A549 (cell line): ENCODE data around the gene CCDC85C. TPM values are rescaled to one million over a fixed set of nuclear protein-coding genes. Genes with fewer than 3 reads are reported as not detected.

Experiments used
- ATAC-seq, 2 experiments: fragments of 200-7000 bp in 1 of 2; fragments of >200 bp in 1 of 2; cut with Nextera tagmentation in 1 of 2; cut with Tn5 transposase in 1 of 2; 3 replicates each; pipeline versions ENCODE4 v1.8.0 to v1.9.1; 2018 to 2020; ENCODE audit warnings: mild to moderate bottlenecking in 1 of 2, moderate library complexity in 1 of 2
- CTCF ChIA-PET: fragments of 300-600 bp; sonication (Branson Sonifier 250); formaldehyde crosslinking; extraction: SDS; loops from one replicate; lab custom pipeline; 2021; ENCODE audit warnings: antibody characterized with exemption, inconsistent platforms; lab: Yijun Ruan, JAX
- POLR2A ChIA-PET: fragments of 350-600 bp; formaldehyde crosslinking; extraction: SDS; loops from one replicate; lab custom pipeline; 2021; ENCODE audit warnings: antibody characterized with exemption, inconsistent platforms; lab: Yijun Ruan, JAX
- DNase-seq, 2 experiments: peaks; one replicate each; pipeline versions ENCODE4 v3.0.0 to v3.0.0-alpha.2; 2011 to 2016; ENCODE audit warnings: low read depth in 1 of 2, low spot score in 1 of 2
- FAIRE-seq: peaks from 2 replicates; lab custom pipeline; 2011; peaks lifted over from hg19 to GRCh38; lab: Jason Lieb, UNC
- H3K27ac ChIP-seq, 2 experiments: fragments of >200 bp; sonication (Bioruptor Twin); formaldehyde crosslinking; 3 replicates each; pipeline ENCODE4 v1.5.1; 2016 to 2017
- H3K4me1 ChIP-seq: fragments of >200 bp; sonication (Bioruptor Twin); formaldehyde crosslinking; 3 replicates; pipeline ENCODE4 v1.6.1; 2016
- H3K4me2 ChIP-seq: fragments of >200 bp; sonication (Bioruptor Twin); formaldehyde crosslinking; 3 replicates; pipeline ENCODE4 v1.6.1; 2016
- H3K4me3 ChIP-seq: fragments of >200 bp; sonication (Bioruptor Twin); formaldehyde crosslinking; 3 replicates; pipeline ENCODE4 v1.5.1; 2016
- H3K9me3 ChIP-seq: fragments of >200 bp; sonication (Bioruptor Twin); formaldehyde crosslinking; 3 replicates; pipeline ENCODE4 v1.6.1; 2016
- CBX8 ChIP-seq: fragments of 200-600 bp; sonication (generic); IDR thresholded peaks from 2 replicates; pipeline ENCODE4 v1.6.1; 2016
- ESRRA ChIP-seq: fragments of 150-350 bp; IDR thresholded peaks from 2 replicates; pipeline ENCODE4 v1.6.1; 2014; ENCODE audit warnings: mild to moderate bottlenecking, low read length, borderline replicate concordance
- FOSB ChIP-seq: fragments of 250-450 bp; sonication (Bioruptor Pico); IDR thresholded peaks from 2 replicates; pipeline ENCODE4 v1.5.0; 2020; ENCODE audit warnings: mild to moderate bottlenecking, moderate library complexity
- FOXS1 ChIP-seq: fragments of 250-450 bp; sonication (Bioruptor Pico); IDR thresholded peaks from 2 replicates; pipeline ENCODE4 v1.5.0; 2020; ENCODE audit warnings: mild to moderate bottlenecking, moderate library complexity
- GATA3 ChIP-seq: IDR thresholded peaks from 2 replicates; pipeline ENCODE4 v1.6.1; 2012; ENCODE audit warnings: borderline replicate concordance
- HEYL ChIP-seq: fragments of 250-450 bp; sonication (Bioruptor Pico); IDR thresholded peaks from 2 replicates; pipeline ENCODE4 v1.8.0; 2021; ENCODE audit warnings: mild to moderate bottlenecking, moderate library complexity
- HOXB13 ChIP-seq: fragments of 250-450 bp; sonication (Bioruptor Pico); IDR thresholded peaks from 2 replicates; pipeline ENCODE4 v1.5.0; 2020; ENCODE audit warnings: low read depth, mild to moderate bottlenecking, moderate library complexity
- HOXB5 ChIP-seq: fragments of 250-450 bp; sonication (Bioruptor Pico); IDR thresholded peaks from 2 replicates; pipeline ENCODE4 v1.5.0; 2020; ENCODE audit warnings: mild to moderate bottlenecking, moderate library complexity
- JUN ChIP-seq, 2 experiments: fragments of >200 bp; sonication (Bioruptor Twin); formaldehyde crosslinking; IDR thresholded peaks; 2 replicates in 1 of 2; 3 replicates in 1 of 2; pipeline ENCODE4 v1.6.1; 2016 to 2017
- MYC ChIP-seq: IDR thresholded peaks from 2 replicates; pipeline ENCODE4 v1.6.1; 2012; ENCODE audit warnings: mild to moderate bottlenecking, inconsistent platforms, low read length, improper control_type of control experiment, borderline replicate concordance
- NPAS2 ChIP-seq: fragments of 250-450 bp; sonication (Bioruptor Pico); IDR thresholded peaks from 2 replicates; pipeline ENCODE4 v1.8.0; 2022; ENCODE audit warnings: mild to moderate bottlenecking, moderate library complexity, borderline replicate concordance
- NR3C1 ChIP-seq: fragments of >200 bp; sonication (Bioruptor Twin); formaldehyde crosslinking; IDR thresholded peaks from 3 replicates; pipeline ENCODE4 v1.6.1; 2017
- POLR2A ChIP-seq: IDR thresholded peaks from 2 replicates; pipeline ENCODE4 v1.6.1; 2012; ENCODE audit warnings: mild to moderate bottlenecking, low read length
- POLR2AphosphoS2 ChIP-seq: conservative IDR thresholded peaks from 2 replicates; pipeline ENCODE4 v1.6.1; 2012; ENCODE audit warnings: low read length, improper control_type of control experiment, inconsistent platforms
- RAD21 ChIP-seq, 2 experiments: fragments of >200 bp in 1 of 2; sonication (Bioruptor Twin) in 1 of 2; formaldehyde crosslinking in 1 of 2; IDR thresholded peaks in 1 of 2; conservative IDR thresholded peaks in 1 of 2; 2 replicates in 1 of 2; 3 replicates in 1 of 2; pipeline ENCODE4 v1.6.1; 2012 to 2018; ENCODE audit warnings: inconsistent platforms in 1 of 2
- RARB ChIP-seq: fragments of 250-450 bp; sonication (Bioruptor Pico); IDR thresholded peaks from 2 replicates; pipeline ENCODE4 v1.8.0; 2021; ENCODE audit warnings: mild to moderate bottlenecking, moderate library complexity
- RCOR1 ChIP-seq: fragments of 150-350 bp; IDR thresholded peaks from 2 replicates; pipeline ENCODE4 v1.6.1; 2014; ENCODE audit warnings: antibody characterized with exemption, low read length, low read depth
- RNF2 ChIP-seq: fragments of 200-600 bp; sonication (generic); IDR thresholded peaks from 2 replicates; pipeline ENCODE4 v1.6.1; 2016; ENCODE audit warnings: low read depth, mild to moderate bottlenecking, antibody characterized with exemption, moderate library complexity, borderline replicate concordance
- SREBF2 ChIP-seq: fragments of 450-650 bp; IDR thresholded peaks from 2 replicates; pipeline ENCODE4 v1.6.1; 2014; ENCODE audit warnings: mild to moderate bottlenecking, moderate library complexity
- TFCP2L1 ChIP-seq: fragments of 250-450 bp; sonication (Bioruptor Pico); IDR thresholded peaks from 2 replicates; pipeline ENCODE4 v1.5.0; 2021; ENCODE audit warnings: mild to moderate bottlenecking
- ZFP36 ChIP-seq: fragments of 450-650 bp; IDR thresholded peaks from 2 replicates; pipeline ENCODE4 v1.6.1; 2014; ENCODE audit warnings: borderline replicate concordance; ENCODE audit not compliant: partially characterized antibody
- WGBS: methylation state at CpG from one replicate; pipeline ENCODE4 v1.1.6; 2017; ENCODE audit errors: missing lambda C conversion rate; 5-methylcytosine and 5-hydroxymethylcytosine counted together
- polyA plus RNA-seq, 4 experiments: library from polyadenylated mRNA; depleted of rRNA in 3 of 4; stranded (reverse); fragments of >200 nt; fragmentation: RNase III in 1 of 4; extraction: RNeasy Plus Mini Kit Qiagen cat#74134 plus additional on column Dnase treatment in 1 of 4; gene quantifications; 2 replicates in 3 of 4; 3 replicates in 1 of 4; pipeline ENCODE4 v1.2.3, GENCODE V29; 2011 to 2017
- TF ChIP-seq, protein P1 (sequence below): fragments of 250-450 bp; sonication (Bioruptor Pico); IDR thresholded peaks from 2 replicates; pipeline ENCODE4 v1.5.0; 2021; ENCODE audit warnings: mild to moderate bottlenecking, moderate library complexity, borderline replicate concordance
- TF ChIP-seq, protein P2 (sequence below): fragments of >200 bp; sonication (Bioruptor Twin); formaldehyde crosslinking; IDR thresholded peaks from 3 replicates; pipeline ENCODE4 v1.6.1; 2016
- TF ChIP-seq, protein P3 (sequence below): fragments of 450-650 bp; IDR thresholded peaks from 2 replicates; pipeline ENCODE4 v1.6.1; 2014; ENCODE audit warnings: antibody characterized with exemption
- TF ChIP-seq, protein P4 (sequence below): IDR thresholded peaks from 2 replicates; pipeline ENCODE4 v1.6.1; 2012
- TF ChIP-seq, protein P5 (sequence below): fragments of 200-600 bp; sonication (generic); IDR thresholded peaks from 2 replicates; pipeline ENCODE4 v1.6.1; 2016; ENCODE audit warnings: antibody characterized with exemption, mild to moderate bottlenecking, moderate library complexity

CCDC85C gene
- polyA plus RNA-seq, 2 of the 4 experiments (the other 2 are of a cell fraction), result 11.4 to 31.4 TPM

DNA sequence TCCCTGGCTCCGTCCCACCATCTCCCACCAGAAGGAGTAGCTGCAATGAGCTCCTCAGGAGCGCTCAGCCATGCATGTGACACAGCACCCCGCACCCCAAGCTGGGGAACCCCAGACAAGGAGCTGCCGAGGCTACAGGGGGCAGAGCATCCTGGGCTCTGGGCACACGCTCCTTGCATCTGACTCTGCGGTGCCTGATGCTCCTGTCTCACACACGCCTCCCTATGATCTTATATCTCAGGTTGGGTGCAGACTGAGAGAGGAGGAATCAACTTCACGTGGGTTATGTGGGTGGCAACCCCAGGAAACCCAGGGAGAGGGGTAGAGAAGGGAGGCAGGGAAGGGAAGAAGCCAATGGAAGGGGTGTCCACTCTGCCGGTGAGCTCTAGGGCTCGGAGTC is 62.8 kb downstream of the CCDC85C start:
- Histone ChIP-seq H3K9me3 (no peaks in the 10 kb centered on the region), H3K4me1 (peaks cover 44% of the 10 kb centered on the region), H3K27ac (peak overlapping the region in 1 of 2 experiments; percentile 62; a peak in 2 of 6 replicates), H3K4me3 (no peak overlapping the region), H3K4me2 (no peak overlapping the region)
- 81% methylated on average over 10 of the region's 10 CpGs for WGBS
- ATAC-seq (no peak), FAIRE-seq (no peak), DNase-seq (no peak)
- no peak for TF ChIP-seq HOXB5 (CRISPR knock-in tag)
- TF ChIP-seq GATA3, result no peak
- TF ChIP-seq JUN (IDR thresholded peaks at IDR 0.05), result no peak
- TF ChIP-seq, protein P1, sequence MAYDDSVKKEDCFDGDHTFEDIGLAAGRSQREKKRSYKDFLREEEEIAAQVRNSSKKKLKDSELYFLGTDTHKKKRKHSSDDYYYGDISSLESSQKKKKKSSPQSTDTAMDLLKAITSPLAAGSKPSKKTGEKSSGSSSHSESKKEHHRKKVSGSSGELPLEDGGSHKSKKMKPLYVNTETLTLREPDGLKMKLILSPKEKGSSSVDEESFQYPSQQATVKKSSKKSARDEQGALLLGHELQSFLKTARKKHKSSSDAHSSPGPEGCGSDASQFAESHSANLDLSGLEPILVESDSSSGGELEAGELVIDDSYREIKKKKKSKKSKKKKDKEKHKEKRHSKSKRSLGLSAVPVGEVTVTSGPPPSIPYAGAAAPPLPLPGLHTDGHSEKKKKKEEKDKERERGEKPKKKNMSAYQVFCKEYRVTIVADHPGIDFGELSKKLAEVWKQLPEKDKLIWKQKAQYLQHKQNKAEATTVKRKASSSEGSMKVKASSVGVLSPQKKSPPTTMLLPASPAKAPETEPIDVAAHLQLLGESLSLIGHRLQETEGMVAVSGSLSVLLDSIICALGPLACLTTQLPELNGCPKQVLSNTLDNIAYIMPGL (CRISPR knock-in tag), result no peak
- no peak for TF ChIP-seq MYC
- TF ChIP-seq RCOR1, result no peak
- TF ChIP-seq HEYL (CRISPR knock-in tag), result no peak
- no peak for TF ChIP-seq NPAS2 (CRISPR knock-in tag)
- no peak for TF ChIP-seq POLR2AphosphoS2
- TF ChIP-seq FOSB (CRISPR knock-in tag), result no peak
- ChIA-PET CTCF (interaction anchor here (0.5 to 9.4 kb wide), 9 partner anchors 8 to 78 kb away, joined by 3 to 67 read pairs (median 3); no protein-coding TSS in a partner anchor), POLR2A (no interaction called here)

DNA sequence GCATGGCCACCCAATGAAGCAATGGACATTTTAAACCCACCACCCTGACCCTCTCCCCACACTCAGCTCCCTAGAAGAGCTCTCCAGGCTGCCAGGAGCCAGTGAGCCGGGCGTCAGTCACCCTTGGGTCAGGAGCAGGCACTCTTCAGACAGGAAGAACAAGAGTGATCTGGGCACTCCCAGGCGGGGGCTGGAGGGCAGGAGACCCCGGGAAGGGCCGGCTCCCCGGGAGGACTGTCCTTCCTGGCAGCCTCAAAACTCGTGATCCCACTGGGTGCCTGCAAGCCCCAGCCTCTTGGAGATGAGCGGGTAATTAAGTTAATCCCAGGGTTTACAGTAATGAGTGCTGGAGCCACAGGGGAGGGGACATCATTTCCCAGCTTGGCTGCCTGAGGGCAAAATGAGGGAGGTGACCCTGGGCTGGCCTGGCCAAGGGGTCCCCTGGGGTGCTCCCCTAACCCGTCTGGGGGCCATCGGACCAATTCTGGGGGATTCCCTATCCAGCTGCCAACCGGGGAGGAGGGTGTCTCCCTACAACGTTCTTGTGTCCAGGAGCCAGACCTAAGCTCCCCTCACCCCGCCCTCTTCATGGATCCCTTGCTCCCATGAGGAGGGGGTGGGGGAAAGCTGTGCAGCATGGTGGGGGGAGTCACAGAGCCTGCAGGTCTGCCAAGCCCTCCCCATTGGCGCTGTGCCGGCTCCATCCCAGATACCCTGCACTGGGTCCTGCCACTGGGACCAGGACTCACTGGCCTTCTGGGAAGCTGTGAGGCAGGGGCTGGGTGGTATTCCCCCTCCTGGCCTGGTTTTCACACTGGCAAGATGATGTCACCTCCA is 63.6 kb downstream of the CCDC85C start:
- H3K4me1 ChIP-seq, result peaks cover 51% of the 10 kb centered on the region
- CTCF ChIA-PET, result interaction anchor here (0.5 to 9.4 kb wide), 10 partner anchors 9 to 364 kb away, joined by 3 to 67 read pairs (median 4); no protein-coding TSS in a partner anchor

More for the DNA sequence above, 63.6 kb downstream of the CCDC85C start:
- no peak for ATAC-seq
- H3K27ac ChIP-seq, result peak overlapping the region in 1 of 2 experiments; percentile 62; a peak in 2 of 6 replicates
- no peak for TF ChIP-seq POLR2A
- no peak for TF ChIP-seq CBX8
- TF ChIP-seq, protein P2, sequence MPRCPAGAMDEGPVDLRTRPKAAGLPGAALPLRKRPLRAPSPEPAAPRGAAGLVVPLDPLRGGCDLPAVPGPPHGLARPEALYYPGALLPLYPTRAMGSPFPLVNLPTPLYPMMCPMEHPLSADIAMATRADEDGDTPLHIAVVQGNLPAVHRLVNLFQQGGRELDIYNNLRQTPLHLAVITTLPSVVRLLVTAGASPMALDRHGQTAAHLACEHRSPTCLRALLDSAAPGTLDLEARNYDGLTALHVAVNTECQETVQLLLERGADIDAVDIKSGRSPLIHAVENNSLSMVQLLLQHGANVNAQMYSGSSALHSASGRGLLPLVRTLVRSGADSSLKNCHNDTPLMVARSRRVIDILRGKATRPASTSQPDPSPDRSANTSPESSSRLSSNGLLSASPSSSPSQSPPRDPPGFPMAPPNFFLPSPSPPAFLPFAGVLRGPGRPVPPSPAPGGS, result no peak
- no peak for TF ChIP-seq SREBF2
- TF ChIP-seq, protein P3, sequence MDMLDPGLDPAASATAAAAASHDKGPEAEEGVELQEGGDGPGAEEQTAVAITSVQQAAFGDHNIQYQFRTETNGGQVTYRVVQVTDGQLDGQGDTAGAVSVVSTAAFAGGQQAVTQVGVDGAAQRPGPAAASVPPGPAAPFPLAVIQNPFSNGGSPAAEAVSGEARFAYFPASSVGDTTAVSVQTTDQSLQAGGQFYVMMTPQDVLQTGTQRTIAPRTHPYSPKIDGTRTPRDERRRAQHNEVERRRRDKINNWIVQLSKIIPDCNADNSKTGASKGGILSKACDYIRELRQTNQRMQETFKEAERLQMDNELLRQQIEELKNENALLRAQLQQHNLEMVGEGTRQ, result no peak
- TF ChIP-seq RNF2, result no peak
- no peak for TF ChIP-seq GATA3
- TF ChIP-seq FOXS1 (CRISPR knock-in tag), result no peak
- TF ChIP-seq HOXB13 (CRISPR knock-in tag), result no peak
- TF ChIP-seq TFCP2L1, result no peak
- TF ChIP-seq NR3C1, result no peak
- TF ChIP-seq, protein P4, sequence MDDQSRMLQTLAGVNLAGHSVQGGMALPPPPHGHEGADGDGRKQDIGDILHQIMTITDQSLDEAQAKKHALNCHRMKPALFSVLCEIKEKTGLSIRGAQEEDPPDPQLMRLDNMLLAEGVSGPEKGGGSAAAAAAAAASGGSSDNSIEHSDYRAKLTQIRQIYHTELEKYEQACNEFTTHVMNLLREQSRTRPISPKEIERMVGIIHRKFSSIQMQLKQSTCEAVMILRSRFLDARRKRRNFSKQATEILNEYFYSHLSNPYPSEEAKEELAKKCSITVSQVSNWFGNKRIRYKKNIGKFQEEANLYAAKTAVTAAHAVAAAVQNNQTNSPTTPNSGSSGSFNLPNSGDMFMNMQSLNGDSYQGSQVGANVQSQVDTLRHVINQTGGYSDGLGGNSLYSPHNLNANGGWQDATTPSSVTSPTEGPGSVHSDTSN, result no peak
- TF ChIP-seq ZFP36, result no peak
- TF ChIP-seq ESRRA, result no peak
- TF ChIP-seq, protein P5, sequence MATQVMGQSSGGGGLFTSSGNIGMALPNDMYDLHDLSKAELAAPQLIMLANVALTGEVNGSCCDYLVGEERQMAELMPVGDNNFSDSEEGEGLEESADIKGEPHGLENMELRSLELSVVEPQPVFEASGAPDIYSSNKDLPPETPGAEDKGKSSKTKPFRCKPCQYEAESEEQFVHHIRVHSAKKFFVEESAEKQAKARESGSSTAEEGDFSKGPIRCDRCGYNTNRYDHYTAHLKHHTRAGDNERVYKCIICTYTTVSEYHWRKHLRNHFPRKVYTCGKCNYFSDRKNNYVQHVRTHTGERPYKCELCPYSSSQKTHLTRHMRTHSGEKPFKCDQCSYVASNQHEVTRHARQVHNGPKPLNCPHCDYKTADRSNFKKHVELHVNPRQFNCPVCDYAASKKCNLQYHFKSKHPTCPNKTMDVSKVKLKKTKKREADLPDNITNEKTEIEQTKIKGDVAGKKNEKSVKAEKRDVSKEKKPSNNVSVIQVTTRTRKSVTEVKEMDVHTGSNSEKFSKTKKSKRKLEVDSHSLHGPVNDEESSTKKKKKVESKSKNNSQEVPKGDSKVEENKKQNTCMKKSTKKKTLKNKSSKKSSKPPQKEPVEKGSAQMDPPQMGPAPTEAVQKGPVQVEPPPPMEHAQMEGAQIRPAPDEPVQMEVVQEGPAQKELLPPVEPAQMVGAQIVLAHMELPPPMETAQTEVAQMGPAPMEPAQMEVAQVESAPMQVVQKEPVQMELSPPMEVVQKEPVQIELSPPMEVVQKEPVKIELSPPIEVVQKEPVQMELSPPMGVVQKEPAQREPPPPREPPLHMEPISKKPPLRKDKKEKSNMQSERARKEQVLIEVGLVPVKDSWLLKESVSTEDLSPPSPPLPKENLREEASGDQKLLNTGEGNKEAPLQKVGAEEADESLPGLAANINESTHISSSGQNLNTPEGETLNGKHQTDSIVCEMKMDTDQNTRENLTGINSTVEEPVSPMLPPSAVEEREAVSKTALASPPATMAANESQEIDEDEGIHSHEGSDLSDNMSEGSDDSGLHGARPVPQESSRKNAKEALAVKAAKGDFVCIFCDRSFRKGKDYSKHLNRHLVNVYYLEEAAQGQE, result no peak
- TF ChIP-seq RAD21 (conservative IDR thresholded peaks at IDR 0.05 in 1 of 2, IDR thresholded peaks at IDR 0.05 in 1 of 2), result no peak
- no peak for TF ChIP-seq RARB (CRISPR knock-in tag)
- TF ChIP-seq, all 56 proteins: peak for 0
- no peak overlapping the region for H3K4me2 ChIP-seq
- H3K9me3 ChIP-seq, result no peaks in the 10 kb centered on the region
- POLR2A ChIA-PET, result no interaction called here
- 71% methylated on average over 14 of the region's 15 CpGs for WGBS
- no peak overlapping the region for H3K4me3 ChIP-seq
- no peak for DNase-seq
- FAIRE-seq, result no peak
